RWPE2 (cell line): ENCODE measurements around the gene TSEN2.
A peak's percentile ranks its signal among the peaks of the same experiment; 100 is the strongest.

Source experiments
- ATAC-seq: fragments of 200-7000 bp; cut with Tn5 transposase; 3 replicates; pipeline ENCODE4 v1.9.1; 2021; ENCODE audit warnings: low read depth
- DNase-seq: peaks from one replicate; pipeline ENCODE4 v3.0.0-alpha.2; 2020; ENCODE audit warnings: low spot score
- H3K27ac ChIP-seq: fragments of 450-650 bp; 2 replicates; pipeline ENCODE4 v1.5.1; 2017; ENCODE audit warnings: mild to moderate bottlenecking; ENCODE audit not compliant: poor library complexity, severe bottlenecking
- H3K27me3 ChIP-seq: fragments of 250-450 bp; sonication (Bioruptor Pico); 2 replicates; pipeline ENCODE4 v1.5.1; 2021; ENCODE audit warnings: mild to moderate bottlenecking, moderate library complexity; ENCODE audit not compliant: insufficient read depth, poor library complexity, severe bottlenecking
- H3K36me3 ChIP-seq: fragments of 250-450 bp; sonication (Bioruptor Pico); 2 replicates; pipeline ENCODE4 v1.5.1; 2020; ENCODE audit warnings: low read depth, mild to moderate bottlenecking, moderate library complexity
- H3K4me1 ChIP-seq: fragments of 250-450 bp; sonication (Bioruptor Pico); 2 replicates; pipeline ENCODE4 v1.5.1; 2021; ENCODE audit warnings: mild to moderate bottlenecking, moderate library complexity; ENCODE audit not compliant: insufficient read depth, poor library complexity, severe bottlenecking
- H3K4me3 ChIP-seq: fragments of 250-450 bp; sonication (Bioruptor Pico); 2 replicates; pipeline ENCODE4 v1.5.1; 2021; ENCODE audit warnings: mild to moderate bottlenecking, moderate library complexity; ENCODE audit not compliant: severe bottlenecking
- H3K9me3 ChIP-seq: fragments of 250-450 bp; sonication (Bioruptor Pico); 2 replicates; pipeline ENCODE4 v1.5.1; 2021; ENCODE audit warnings: mild to moderate bottlenecking, moderate library complexity; ENCODE audit not compliant: severe bottlenecking
- CTCF ChIP-seq: fragments of 450-650 bp; IDR thresholded peaks from one replicate; pipeline ENCODE4 v1.5.1; 2017; ENCODE audit warnings: mild to moderate bottlenecking, moderate library complexity; ENCODE audit not compliant: poor library complexity, severe bottlenecking

The TSEN2 gene

GRCh38 chr3:12503126-12503957 is 19.1 kb downstream of the TSEN2 start:
- no peaks in the 10 kb centered on the region for H3K27me3 ChIP-seq
- ATAC-seq, result no peak
- no peak for DNase-seq
- H3K27ac ChIP-seq, result no peak overlapping the region
- peaks cover 76% of the 10 kb centered on the region for H3K36me3 ChIP-seq
- no peak overlapping the region for H3K4me3 ChIP-seq
- no peaks in the 10 kb centered on the region for H3K9me3 ChIP-seq
- H3K4me1 ChIP-seq, result peaks cover 14% of the 10 kb centered on the region
- TF ChIP-seq CTCF, result no peak

GRCh38 chr3:12506201-12506709 is 22.0 kb downstream of the TSEN2 start:
- no peak overlapping the region for H3K4me3 ChIP-seq
- no peaks in the 10 kb centered on the region for H3K27me3 ChIP-seq
- H3K4me1 ChIP-seq, result peaks cover 20% of the 10 kb centered on the region
- no peaks in the 10 kb centered on the region for H3K9me3 ChIP-seq
- ATAC-seq, result no peak
- no peak for TF ChIP-seq CTCF
- H3K27ac ChIP-seq, result peak overlapping the region; percentile 79
- no peak for DNase-seq
- peaks cover 62% of the 10 kb centered on the region for H3K36me3 ChIP-seq

- no peak for DNase-seq
- peaks cover 62% of the 10 kb centered on the region for H3K36me3 ChIP-seq
- no peak overlapping the region for H3K4me3 ChIP-seq
- H3K9me3 ChIP-seq, result no peaks in the 10 kb centered on the region
- no peaks in the 10 kb centered on the region for H3K27me3 ChIP-seq
- H3K27ac ChIP-seq, result peak overlapping the region; percentile 79
- TF ChIP-seq CTCF, result no peak
- peak; percentile 65 for ATAC-seq
- peaks cover 20% of the 10 kb centered on the region for H3K4me1 ChIP-seq
Measured at GRCh38 chr3:12507591-12508281, 23.5 kb downstream of the TSEN2 start.

- peaks cover 58% of the 10 kb centered on the region for H3K36me3 ChIP-seq
- ATAC-seq (peak; percentile 93), DNase-seq (peak; percentile 72)
- H3K4me3 ChIP-seq, result no peak overlapping the region
- H3K27me3 ChIP-seq, result no peaks in the 10 kb centered on the region
- H3K9me3 ChIP-seq, result no peaks in the 10 kb centered on the region
- peak overlapping the region; percentile 79 for H3K27ac ChIP-seq
- peaks cover 20% of the 10 kb centered on the region for H3K4me1 ChIP-seq
- TF ChIP-seq CTCF, result no peak
Measured at GRCh38 chr3:12508291-12508700, 24.0 kb downstream of the TSEN2 start.
